Karpas-422 (cell line): ENCODE data around the gene DHPS. TPM values are rescaled to one million over a fixed set of nuclear protein-coding genes. Genes with fewer than 3 reads are reported as not detected.

Experiments used
- DNase-seq: peaks from one replicate; pipeline ENCODE4 v3.0.0-alpha.2; 2015
- H2AFZ ChIP-seq: fragments of 200-600 bp; sonication (generic); 2 replicates; pipeline ENCODE4 v1.6.1; 2014; ENCODE audit warnings: antibody characterized with exemption, low read length, mixed read lengths
- H3K27ac ChIP-seq: fragments of 200-600 bp; sonication (generic); 2 replicates; pipeline ENCODE4 v1.5.1; 2014; ENCODE audit warnings: mild to moderate bottlenecking, low read length, moderate library complexity
- H3K27me3 ChIP-seq: fragments of 200-600 bp; sonication (generic); 2 replicates; pipeline ENCODE4 v1.6.1; 2014; ENCODE audit warnings: low read length, mixed read lengths
- H3K36me3 ChIP-seq: fragments of 200-600 bp; sonication (generic); 2 replicates; pipeline ENCODE4 v1.6.1; 2014; ENCODE audit warnings: low read length, mixed read lengths; ENCODE audit not compliant: insufficient read depth
- H3K4me1 ChIP-seq: fragments of 200-600 bp; sonication (generic); 2 replicates; pipeline ENCODE4 v1.6.1; 2014; ENCODE audit warnings: mild to moderate bottlenecking, low read length, mixed read lengths
- H3K4me2 ChIP-seq: fragments of 200-600 bp; sonication (generic); 2 replicates; pipeline ENCODE4 v1.6.1; 2014; ENCODE audit warnings: low read length, low read depth, mild to moderate bottlenecking; ENCODE audit not compliant: poor library complexity, severe bottlenecking
- H3K4me3 ChIP-seq: fragments of 200-600 bp; sonication (generic); 2 replicates; pipeline ENCODE4 v1.5.1; 2014; ENCODE audit warnings: mild to moderate bottlenecking, antibody characterized with exemption, low read length, mixed read lengths
- H3K79me2 ChIP-seq: fragments of 200-600 bp; sonication (generic); 2 replicates; pipeline ENCODE4 v1.6.1; 2014; ENCODE audit warnings: mild to moderate bottlenecking, low read length, mixed read lengths
- H3K9ac ChIP-seq: fragments of 200-600 bp; sonication (generic); 2 replicates; pipeline ENCODE4 v1.6.0; 2014; ENCODE audit warnings: low read length
- H3K9me2 ChIP-seq: fragments of 200-600 bp; sonication (generic), shearing (Covaris generic); replicated peaks from 2 replicates; pipeline ENCODE4 v1.6.0; 2014; ENCODE audit warnings: mild to moderate bottlenecking, low read length, moderate library complexity; ENCODE audit not compliant: insufficient read depth
- H3K9me3 ChIP-seq: fragments of 300-700, 200-600 bp; sonication (generic); 2 replicates; pipeline ENCODE4 v1.6.1; 2014; ENCODE audit warnings: low read length, mixed read lengths
- H4K20me1 ChIP-seq: fragments of 200-600 bp; sonication (generic); 2 replicates; pipeline ENCODE4 v1.6.1; 2014; ENCODE audit warnings: mild to moderate bottlenecking, antibody characterized with exemption, low read length, low read depth; ENCODE audit not compliant: insufficient read depth
- total RNA-seq: library from RNA; depleted of rRNA; stranded (reverse); fragments of >200 nt; shearing (Covaris generic); gene quantifications from 2 replicates; pipeline ENCODE4 v1.2.3, GENCODE V29; 2014; ENCODE audit warnings: low replicate concordance

DHPS gene
- total RNA-seq, 1 experiment from 2014 or later, result 62.2 TPM

GRCh38 chr19:12723381-12723640 lies 41.6 kb upstream of the DHPS start:
- H3K4me3 ChIP-seq, result peak overlapping the region; percentile 98
- H3K9me2 ChIP-seq, result no peaks in the 10 kb centered on the region
- peak; percentile 75 for DNase-seq
- peak overlapping the region; percentile 74 for H3K27ac ChIP-seq
- H2AFZ ChIP-seq, result no peak overlapping the region
- no peaks in the 10 kb centered on the region for H3K27me3 ChIP-seq
- H3K9ac ChIP-seq, result peak overlapping the region; percentile 82
- no peaks in the 10 kb centered on the region for H3K9me3 ChIP-seq
- peaks cover 21% of the 10 kb centered on the region; the same call in 1 of the 2 replicates for H4K20me1 ChIP-seq
- H3K79me2 ChIP-seq, result peaks cover 52% of the 10 kb centered on the region
- peaks cover 19% of the 10 kb centered on the region for H3K36me3 ChIP-seq
- peak overlapping the region; percentile 87 for H3K4me2 ChIP-seq
- H3K4me1 ChIP-seq, result peaks cover 46% of the 10 kb centered on the region

- Histone ChIP-seq H3K9me2 (no peaks in the 10 kb centered on the region), H3K27me3 (no peaks in the 10 kb centered on the region), H3K79me2 (peaks cover 53% of the 10 kb centered on the region), H2AFZ (0 out of 2 replicates have a peak overlapping the region, but pooled peaks have one; percentile 12), H3K4me2 (peak overlapping the region; percentile 87), H3K4me3 (peak overlapping the region; percentile 98), H3K9ac (peak overlapping the region; percentile 98), H4K20me1 (peaks cover 21% of the 10 kb centered on the region; the same call in 1 of the 2 replicates), H3K4me1 (peaks cover 44% of the 10 kb centered on the region), H3K36me3 (peaks cover 16% of the 10 kb centered on the region; the same call in 1 of the 2 replicates), H3K27ac (peak overlapping the region; percentile 82), H3K9me3 (no peaks in the 10 kb centered on the region)
- DNase-seq, result peak; percentile 99
Observed at GRCh38 chr19:12722566-12723380, 41.1 kb upstream of the DHPS start.

- H3K4me1 ChIP-seq, result peaks cover 38% of the 10 kb centered on the region
- H3K9me2 ChIP-seq, result no peaks in the 10 kb centered on the region
- H3K9ac ChIP-seq, result peak overlapping the region; percentile 98
- H3K27ac ChIP-seq, result peak overlapping the region; percentile 82
- peaks cover 17% of the 10 kb centered on the region; the same call in 1 of the 2 replicates for H3K36me3 ChIP-seq
- peak; percentile 85 for DNase-seq
- peaks cover 21% of the 10 kb centered on the region; the same call in 1 of the 2 replicates for H4K20me1 ChIP-seq
- no peaks in the 10 kb centered on the region for H3K9me3 ChIP-seq
- H3K27me3 ChIP-seq, result no peaks in the 10 kb centered on the region
- H2AFZ ChIP-seq, result no peak overlapping the region
- H3K79me2 ChIP-seq, result peaks cover 59% of the 10 kb centered on the region
- peak overlapping the region; percentile 87 for H3K4me2 ChIP-seq
- peak overlapping the region; percentile 98 for H3K4me3 ChIP-seq
Observed at GRCh38 chr19:12721656-12722565, 40.2 kb upstream of the DHPS start.

- Histone ChIP-seq H2AFZ (no peak overlapping the region), H3K4me3 (peak overlapping the region; percentile 98), H3K4me2 (peak overlapping the region; percentile 87), H3K36me3 (peaks cover 21% of the 10 kb centered on the region), H3K9me2 (no peaks in the 10 kb centered on the region), H3K27ac (peak overlapping the region; percentile 82), H3K9ac (peak overlapping the region; percentile 98), H3K27me3 (no peaks in the 10 kb centered on the region), H3K9me3 (no peaks in the 10 kb centered on the region), H3K4me1 (peaks cover 29% of the 10 kb centered on the region), H4K20me1 (peaks cover 25% of the 10 kb centered on the region; the same call in 1 of the 2 replicates), H3K79me2 (peaks cover 65% of the 10 kb centered on the region)
- peak; percentile 55 for DNase-seq
Observed at GRCh38 chr19:12720851-12721655, 39.4 kb upstream of the DHPS start.

- no peaks in the 10 kb centered on the region for H3K27me3 ChIP-seq
Observed at GRCh38 chr19:12720296-12720695, 38.6 kb upstream of the DHPS start.

GRCh38 chr19:12715929-12716328 lies 34.2 kb upstream of the DHPS start:
- DNase-seq, result no peak
- Histone ChIP-seq H3K4me3 (no peak overlapping the region), H3K36me3 (peaks cover 42% of the 10 kb centered on the region), H3K4me1 (peaks cover 7% of the 10 kb centered on the region), H3K27ac (no peak overlapping the region), H3K9me2 (no peaks in the 10 kb centered on the region), H3K9ac (no peak overlapping the region), H3K4me2 (no peak overlapping the region), H3K79me2 (peaks cover 46% of the 10 kb centered on the region), H3K27me3 (no peaks in the 10 kb centered on the region), H2AFZ (no peak overlapping the region), H3K9me3 (no peaks in the 10 kb centered on the region), H4K20me1 (peaks cover 27% of the 10 kb centered on the region; the same call in 1 of the 2 replicates)

More at GRCh38 chr19:12720296-12720695, 38.6 kb upstream of the DHPS start:
- Histone ChIP-seq H3K36me3 (peaks cover 26% of the 10 kb centered on the region), H3K4me3 (peak overlapping the region; percentile 98), H3K9me3 (no peaks in the 10 kb centered on the region), H4K20me1 (peaks cover 25% of the 10 kb centered on the region; the same call in 1 of the 2 replicates), H3K27ac (no peak overlapping the region), H2AFZ (no peak overlapping the region), H3K4me2 (peak overlapping the region; percentile 87), H3K9me2 (no peaks in the 10 kb centered on the region), H3K9ac (peak overlapping the region; percentile 98), H3K79me2 (peaks cover 65% of the 10 kb centered on the region), H3K4me1 (peaks cover 25% of the 10 kb centered on the region)
- DNase-seq, result no peak

GRCh38 chr19:12715102-12715501 lies 33.4 kb upstream of the DHPS start:
- Histone ChIP-seq H3K4me1 (no peaks in the 10 kb centered on the region), H3K27ac (no peak overlapping the region), H3K27me3 (no peaks in the 10 kb centered on the region), H3K9ac (no peak overlapping the region), H3K4me2 (no peak overlapping the region), H2AFZ (no peak overlapping the region), H3K9me2 (no peaks in the 10 kb centered on the region), H3K9me3 (no peaks in the 10 kb centered on the region), H3K36me3 (peaks cover 39% of the 10 kb centered on the region), H3K79me2 (peaks cover 37% of the 10 kb centered on the region), H3K4me3 (no peak overlapping the region), H4K20me1 (peaks cover 20% of the 10 kb centered on the region; the same call in 1 of the 2 replicates)
- no peak for DNase-seq
